RWPE1 (cell line): ENCODE results near the gene ILF3.

ENCODE experiments used
- CTCF ChIA-PET: fragments of 350-600 bp; sonication (Branson Sonifier 250); formaldehyde crosslinking; extraction: SDS; loops from one replicate; lab custom pipeline; 2021; lab: Yijun Ruan, JAX
- POLR2A ChIA-PET: fragments of 400-600 bp; formaldehyde crosslinking; extraction: SDS; loops from one replicate; lab custom pipeline; 2020; ENCODE audit warnings: antibody characterized with exemption; ENCODE audit not compliant: low non-redundant PET; lab: Yijun Ruan, JAX
- DNase-seq: peaks from one replicate; pipeline ENCODE4 v3.0.0; 2012; ENCODE audit warnings: low spot score
- H3K27ac ChIP-seq: fragments of 450-650 bp; 2 replicates; pipeline ENCODE4 v1.5.1; 2017
- TF ChIP-seq, protein P1 (sequence below): fragments of 450-650 bp; conservative IDR thresholded peaks from 2 replicates; pipeline ENCODE4 v1.5.1; 2017; ENCODE audit warnings: low read depth, mild to moderate bottlenecking

ILF3 gene

DNA sequence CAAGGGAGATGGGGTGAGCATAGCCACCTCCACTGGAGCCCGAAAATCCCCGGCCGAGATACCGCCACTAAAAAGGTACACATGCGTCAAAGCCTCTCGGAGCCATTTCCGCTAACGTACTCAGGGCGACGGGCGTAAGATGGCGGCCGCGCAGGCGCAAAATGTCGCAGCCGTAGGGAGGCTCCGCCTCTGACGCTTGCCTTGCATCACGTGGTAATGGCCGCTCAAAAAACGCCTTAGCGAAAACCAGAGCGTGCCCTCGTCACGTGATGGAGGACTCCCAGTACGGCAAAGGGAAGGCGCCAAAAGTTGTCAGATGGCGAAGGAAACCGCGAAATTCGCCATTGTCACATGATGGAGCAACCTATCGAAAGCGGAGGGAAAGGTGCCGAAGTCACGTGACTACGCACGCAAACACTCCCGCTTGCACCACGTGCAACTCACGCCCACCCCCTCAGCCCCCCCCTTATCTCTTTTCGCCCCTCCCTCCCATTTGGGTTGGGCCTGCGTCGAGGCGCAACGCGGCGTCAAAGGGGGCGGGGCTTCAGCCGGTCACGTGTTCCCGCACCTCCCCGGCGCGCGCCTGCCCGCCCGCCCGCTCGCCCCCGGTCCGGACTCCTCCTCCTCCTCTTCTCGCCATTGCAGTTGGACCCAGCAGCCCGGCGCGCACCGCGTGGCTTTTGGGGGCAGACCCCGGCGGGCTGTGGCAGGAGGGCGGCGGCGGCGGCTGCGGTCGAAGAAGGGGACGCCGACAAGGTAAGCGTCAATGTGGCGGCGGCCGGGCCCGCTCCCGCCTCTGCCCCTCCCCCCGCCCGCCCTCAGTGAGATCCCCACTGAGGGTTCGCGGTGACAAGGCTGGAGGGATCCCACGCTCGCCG is at the start of gene ILF3:
Gene ILF3, plus strand, starts transcription at position 615 of the 878 bp plus-strand sequence. CDS start 16,260 bp downstream, outside the sequence.
- POLR2A ChIA-PET: no interaction called here

DNA sequence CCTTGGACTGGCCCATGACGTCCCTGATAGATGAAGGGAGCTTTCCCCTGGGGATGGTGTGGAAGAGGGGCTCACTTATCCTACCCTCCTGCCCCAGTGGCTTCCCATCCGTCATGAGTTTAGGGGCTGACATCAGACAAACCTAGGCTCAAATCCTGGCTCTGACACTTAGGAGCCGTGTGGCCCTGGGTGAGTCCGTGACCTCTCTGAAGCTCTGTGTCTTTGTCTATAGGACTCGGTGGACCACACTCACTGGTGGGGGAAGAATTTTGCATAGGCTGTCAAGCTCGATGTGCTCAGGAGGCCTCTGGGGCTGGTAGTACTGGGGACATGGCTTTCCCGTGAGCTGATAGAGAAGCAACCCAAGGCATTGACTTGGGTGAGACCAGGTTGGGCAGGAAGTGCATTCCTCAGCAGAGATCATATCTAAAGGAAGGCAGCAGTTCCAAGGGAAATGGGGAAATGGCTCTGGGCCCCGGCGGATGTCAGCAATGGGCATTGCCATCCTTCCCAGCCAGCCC is 49.6 kb upstream of the ILF3 start:
- DNase-seq: no peak
- POLR2A ChIA-PET: no interaction called here
- TF ChIP-seq, protein P1, sequence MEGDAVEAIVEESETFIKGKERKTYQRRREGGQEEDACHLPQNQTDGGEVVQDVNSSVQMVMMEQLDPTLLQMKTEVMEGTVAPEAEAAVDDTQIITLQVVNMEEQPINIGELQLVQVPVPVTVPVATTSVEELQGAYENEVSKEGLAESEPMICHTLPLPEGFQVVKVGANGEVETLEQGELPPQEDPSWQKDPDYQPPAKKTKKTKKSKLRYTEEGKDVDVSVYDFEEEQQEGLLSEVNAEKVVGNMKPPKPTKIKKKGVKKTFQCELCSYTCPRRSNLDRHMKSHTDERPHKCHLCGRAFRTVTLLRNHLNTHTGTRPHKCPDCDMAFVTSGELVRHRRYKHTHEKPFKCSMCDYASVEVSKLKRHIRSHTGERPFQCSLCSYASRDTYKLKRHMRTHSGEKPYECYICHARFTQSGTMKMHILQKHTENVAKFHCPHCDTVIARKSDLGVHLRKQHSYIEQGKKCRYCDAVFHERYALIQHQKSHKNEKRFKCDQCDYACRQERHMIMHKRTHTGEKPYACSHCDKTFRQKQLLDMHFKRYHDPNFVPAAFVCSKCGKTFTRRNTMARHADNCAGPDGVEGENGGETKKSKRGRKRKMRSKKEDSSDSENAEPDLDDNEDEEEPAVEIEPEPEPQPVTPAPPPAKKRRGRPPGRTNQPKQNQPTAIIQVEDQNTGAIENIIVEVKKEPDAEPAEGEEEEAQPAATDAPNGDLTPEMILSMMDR: no peak
- H3K27ac ChIP-seq: peak overlapping the region; percentile 24; the same call in 1 of the 2 replicates
- CTCF ChIA-PET: interaction anchor here (1.4 kb wide), 1 partner anchor 40 kb away, joined by 7 read pairs; no protein-coding TSS in a partner anchor

More for the DNA sequence above, at the start of gene ILF3:
- H3K27ac ChIP-seq: peak within 1 kb of the TSS; percentile 89
- DNase-seq: peak; percentile 97
- CTCF ChIA-PET: no interaction called here
- TF ChIP-seq, protein P1: no peak

DNA sequence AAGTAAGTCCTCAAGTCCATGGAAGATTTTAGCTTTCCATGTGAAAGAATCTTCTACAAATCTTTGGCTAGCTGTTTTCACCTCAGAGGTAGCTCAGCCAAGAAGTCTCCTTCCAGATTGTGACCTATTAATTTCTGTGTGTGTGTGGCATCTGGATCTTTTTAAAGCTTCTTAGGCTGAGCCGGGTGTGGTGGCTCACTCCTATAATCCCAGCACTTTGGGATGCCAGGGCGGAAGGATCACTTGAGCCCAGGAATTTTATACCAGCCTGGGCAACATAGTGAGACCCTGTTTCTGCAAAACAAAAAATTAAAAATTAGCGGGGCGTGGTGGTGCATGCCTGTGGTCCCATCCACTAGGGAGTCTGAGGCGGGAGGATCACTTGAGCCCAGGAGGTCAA is 42.2 kb upstream of the ILF3 start:
- no peak for DNase-seq
- peak overlapping the region; percentile 75 for H3K27ac ChIP-seq
- POLR2A ChIA-PET: no interaction called here

DNA sequence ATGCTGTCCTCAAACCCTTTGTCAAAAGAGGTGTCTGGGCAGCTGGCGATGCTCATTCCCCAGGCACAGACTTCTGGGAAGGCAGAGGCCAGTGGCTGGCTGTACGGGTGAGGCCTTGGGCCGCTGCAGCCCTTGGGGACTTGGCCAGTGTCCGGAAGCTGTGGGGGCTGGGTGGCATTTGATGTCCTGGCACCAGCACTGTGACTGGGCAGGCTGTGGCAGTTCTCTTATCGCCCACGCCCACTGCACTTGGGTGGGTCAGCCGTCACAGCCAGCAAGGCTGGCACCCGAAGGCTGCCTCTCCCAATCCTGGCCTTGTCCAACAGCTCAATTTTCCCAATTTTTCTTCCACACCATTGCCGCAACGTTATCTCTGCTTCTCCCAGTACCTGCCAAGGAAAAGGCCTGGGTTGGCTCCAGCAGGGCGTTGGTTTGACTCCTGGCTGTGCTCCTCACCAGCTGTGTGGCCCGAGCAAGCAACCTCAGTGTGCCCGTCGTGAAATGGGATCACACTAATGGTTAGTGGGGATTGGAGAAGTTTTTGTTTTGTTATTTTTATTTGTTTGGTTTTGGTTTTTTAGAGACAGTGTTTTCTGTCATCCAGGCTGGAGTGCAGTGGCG is 41.5 kb upstream of the ILF3 start:
- no peak for DNase-seq
- CTCF ChIA-PET: interaction anchor here (0.9 kb wide), 1 partner anchor 31 kb away, joined by 3 read pairs; no protein-coding TSS in a partner anchor
- TF ChIP-seq, protein P1: no peak
- POLR2A ChIA-PET: no interaction called here
- H3K27ac ChIP-seq: peak overlapping the region; percentile 75

More for the DNA sequence above, 42.2 kb upstream of the ILF3 start:
- TF ChIP-seq, protein P1: no peak
- CTCF ChIA-PET: no interaction called here

DNA sequence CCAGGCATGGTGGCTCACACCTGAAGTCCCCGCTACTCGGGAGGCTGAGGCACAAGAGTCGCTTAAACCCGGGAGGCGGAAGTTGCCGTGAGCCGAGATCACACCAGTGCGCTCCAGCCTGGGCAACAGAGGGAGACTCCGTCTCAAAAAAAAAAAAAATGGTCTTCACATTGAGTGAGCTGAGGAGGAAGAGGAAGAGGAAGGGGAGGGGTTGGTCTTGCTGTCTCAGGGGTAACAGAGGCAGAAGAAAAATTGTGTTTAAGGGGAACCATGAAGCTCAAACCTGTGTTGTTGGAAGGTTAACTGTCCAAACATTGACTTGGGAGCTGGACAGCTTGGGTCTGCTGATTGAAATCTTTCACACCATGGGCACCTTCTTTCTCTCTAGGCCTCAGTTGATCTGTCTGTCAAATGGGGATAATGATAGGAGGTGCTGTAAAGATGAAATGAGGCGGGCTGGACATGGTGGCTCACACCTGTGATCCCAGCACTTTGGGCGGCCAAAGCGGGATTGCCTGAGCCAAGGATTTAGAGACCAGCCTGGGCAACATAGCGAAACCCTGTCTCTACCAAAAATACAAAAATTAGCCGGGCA is 38.6 kb upstream of the ILF3 start:
- ChIA-PET POLR2A (no interaction called here), CTCF (no interaction called here)
- peak overlapping the region; percentile 62; the same call in 1 of the 2 replicates for H3K27ac ChIP-seq
- DNase-seq: no peak
- TF ChIP-seq, protein P1: no peak
